ENCODE data around the gene VPS51.

GRCh38 chr11:65095974-65096806 is at the start of gene VPS51:
- TF ChIP-seq EZH2 (IDR thresholded peaks at IDR 0.05; ENCODE audit: low read length), result no peak
- TF ChIP-seq, protein P1, sequence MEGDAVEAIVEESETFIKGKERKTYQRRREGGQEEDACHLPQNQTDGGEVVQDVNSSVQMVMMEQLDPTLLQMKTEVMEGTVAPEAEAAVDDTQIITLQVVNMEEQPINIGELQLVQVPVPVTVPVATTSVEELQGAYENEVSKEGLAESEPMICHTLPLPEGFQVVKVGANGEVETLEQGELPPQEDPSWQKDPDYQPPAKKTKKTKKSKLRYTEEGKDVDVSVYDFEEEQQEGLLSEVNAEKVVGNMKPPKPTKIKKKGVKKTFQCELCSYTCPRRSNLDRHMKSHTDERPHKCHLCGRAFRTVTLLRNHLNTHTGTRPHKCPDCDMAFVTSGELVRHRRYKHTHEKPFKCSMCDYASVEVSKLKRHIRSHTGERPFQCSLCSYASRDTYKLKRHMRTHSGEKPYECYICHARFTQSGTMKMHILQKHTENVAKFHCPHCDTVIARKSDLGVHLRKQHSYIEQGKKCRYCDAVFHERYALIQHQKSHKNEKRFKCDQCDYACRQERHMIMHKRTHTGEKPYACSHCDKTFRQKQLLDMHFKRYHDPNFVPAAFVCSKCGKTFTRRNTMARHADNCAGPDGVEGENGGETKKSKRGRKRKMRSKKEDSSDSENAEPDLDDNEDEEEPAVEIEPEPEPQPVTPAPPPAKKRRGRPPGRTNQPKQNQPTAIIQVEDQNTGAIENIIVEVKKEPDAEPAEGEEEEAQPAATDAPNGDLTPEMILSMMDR (optimal IDR thresholded peaks at IDR 0.05 in 1 of 3, IDR thresholded peaks at IDR 0.05 in 1 of 3, conservative IDR thresholded peaks at IDR 0.05 in 1 of 3; ENCODE audit: extremely low read depth in 1 of 3, insufficient read depth in 2 of 3, low read length in 3 of 3), result no peak
